ENCODE results near the gene PODXL2.

GRCh38 chr3:127689266-127689860 is 60.4 kb downstream of the PODXL2 start:
- no peak for TF ChIP-seq CTCF (IDR thresholded peaks at IDR 0.05)
- no peak for TF ChIP-seq POLR2A (IDR thresholded peaks at IDR 0.05)
